Gastrocnemius medialis (tissue), 4 donors: ENCODE results near the gene MBD1.

Experiments
- CTCF ChIP-seq, 5 experiments: fragments of 450-650 bp in 3 of 5; fragments of 200-600 bp in 2 of 5; sonication (generic) in 2 of 5; IDR thresholded peaks in 4 of 5; conservative IDR thresholded peaks in 1 of 5; 1 replicate in 4 of 5; 2 replicates in 1 of 5; pipeline ENCODE4 v1.5.1; 2016 to 2019; ENCODE audit warnings: antibody characterized with exemption in 5 of 5, mild to moderate bottlenecking in 3 of 5, moderate library complexity in 3 of 5
- POLR2A ChIP-seq, 2 donors: fragments of 450-650 bp; IDR thresholded peaks; one replicate each; pipeline ENCODE4 v1.6.1; 2017; ENCODE audit warnings: antibody characterized with exemption in 2 of 2, mild to moderate bottlenecking in 2 of 2, moderate library complexity in 2 of 2

GRCh38 chr18:50262977-50263376 is 18.3 kb downstream of the MBD1 start:
- no peak for TF ChIP-seq POLR2A (IDR thresholded peaks at IDR 0.05)
- TF ChIP-seq CTCF (IDR thresholded peaks at IDR 0.05 in 4 of 5, conservative IDR thresholded peaks at IDR 0.05 in 1 of 5) = no peak
